ENCODE data around the gene CCDC71. TPM values are rescaled to one million over a fixed set of nuclear protein-coding genes. Genes with fewer than 3 reads are reported as not detected.

The CCDC71 gene
- total and polyA plus RNA-seq, 7 donors: 12.6 to 26.8 (median 20.0) TPM

DNA sequence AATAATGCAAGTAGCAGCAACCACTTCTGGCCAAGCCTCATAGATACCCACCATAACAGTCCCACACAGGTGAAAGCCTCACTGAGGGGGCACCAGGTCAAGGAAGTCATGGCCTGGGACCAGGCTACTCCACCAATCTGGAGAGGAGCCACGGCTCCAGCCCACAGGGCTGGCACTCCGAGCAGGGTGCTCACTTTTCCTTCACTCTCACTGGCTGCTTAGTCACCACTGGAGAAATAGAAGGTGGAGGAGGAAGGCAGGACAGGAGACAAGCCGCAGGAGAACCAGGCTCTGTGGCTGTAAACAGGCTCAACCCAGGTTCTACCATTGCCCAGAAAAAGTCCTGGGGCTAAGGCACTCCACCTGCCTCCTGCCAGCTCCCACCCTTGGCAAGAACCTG lies 46.7 kb downstream of the CCDC71 start:
- TF ChIP-seq, protein P1, sequence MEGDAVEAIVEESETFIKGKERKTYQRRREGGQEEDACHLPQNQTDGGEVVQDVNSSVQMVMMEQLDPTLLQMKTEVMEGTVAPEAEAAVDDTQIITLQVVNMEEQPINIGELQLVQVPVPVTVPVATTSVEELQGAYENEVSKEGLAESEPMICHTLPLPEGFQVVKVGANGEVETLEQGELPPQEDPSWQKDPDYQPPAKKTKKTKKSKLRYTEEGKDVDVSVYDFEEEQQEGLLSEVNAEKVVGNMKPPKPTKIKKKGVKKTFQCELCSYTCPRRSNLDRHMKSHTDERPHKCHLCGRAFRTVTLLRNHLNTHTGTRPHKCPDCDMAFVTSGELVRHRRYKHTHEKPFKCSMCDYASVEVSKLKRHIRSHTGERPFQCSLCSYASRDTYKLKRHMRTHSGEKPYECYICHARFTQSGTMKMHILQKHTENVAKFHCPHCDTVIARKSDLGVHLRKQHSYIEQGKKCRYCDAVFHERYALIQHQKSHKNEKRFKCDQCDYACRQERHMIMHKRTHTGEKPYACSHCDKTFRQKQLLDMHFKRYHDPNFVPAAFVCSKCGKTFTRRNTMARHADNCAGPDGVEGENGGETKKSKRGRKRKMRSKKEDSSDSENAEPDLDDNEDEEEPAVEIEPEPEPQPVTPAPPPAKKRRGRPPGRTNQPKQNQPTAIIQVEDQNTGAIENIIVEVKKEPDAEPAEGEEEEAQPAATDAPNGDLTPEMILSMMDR (IDR thresholded peaks at IDR 0.05): no peak
- DNase-seq: peak in 1 of 2 donors; percentile 67
- ATAC-seq: peak; percentile 7 to 51 (median 33)
- Histone ChIP-seq H3K27ac (peak overlapping the region; percentile 95), H3K4me3 (peak overlapping the region; percentile 98), H3K36me3 (ENCODE audit: insufficient read depth in 1 of 2, low read depth in 1 of 2) (peaks cover 9 to 78% of the 10 kb centered on the region in 2 donors), H3K9me3 (no peaks in the 10 kb centered on the region), H3K4me1 (peaks cover 16% of the 10 kb centered on the region), H3K27me3 (ENCODE audit: insufficient read depth in 3 of 3, low read length in 2 of 3) (no peaks in the 10 kb centered on the region)
- 33 to 53% (median 38%) methylated on average over 3 of the region's 3 CpGs for WGBS, 3 donors
- intact Hi-C loops (cut with DNase I): no loop called here

DNA sequence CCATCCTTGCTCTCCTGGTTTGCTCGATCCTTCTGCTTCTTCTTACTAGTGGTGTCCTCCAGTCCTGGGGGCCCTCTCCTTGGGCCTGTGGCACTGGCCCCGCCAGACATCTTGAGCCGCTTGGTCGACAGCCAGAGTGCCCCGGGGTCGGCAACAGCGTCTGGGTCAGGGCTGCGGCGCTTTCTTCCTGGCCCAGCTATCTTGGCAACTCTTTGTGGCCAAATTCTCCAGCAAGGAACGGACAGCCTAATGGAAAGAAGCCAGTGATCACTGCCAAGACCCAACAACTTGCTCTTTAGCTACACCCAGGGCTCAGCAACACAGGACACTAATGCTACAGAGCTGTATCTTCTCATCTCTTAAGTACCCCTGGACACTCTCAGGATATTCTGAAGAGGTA lies 47.1 kb downstream of the CCDC71 start:
- Histone ChIP-seq H3K27ac (peak overlapping the region; percentile 95), H3K36me3 (ENCODE audit: insufficient read depth in 1 of 2, low read depth in 1 of 2) (peaks cover 11 to 78% of the 10 kb centered on the region in 2 donors), H3K4me3 (peak overlapping the region; percentile 98), H3K27me3 (ENCODE audit: insufficient read depth in 3 of 3, low read length in 2 of 3) (no peaks in the 10 kb centered on the region), H3K9me3 (no peaks in the 10 kb centered on the region), H3K4me1 (peaks cover 16% of the 10 kb centered on the region)
- DNase-seq (no peak), ATAC-seq (no peak)
- intact Hi-C loops (cut with DNase I): no loop called here
- TF ChIP-seq, protein P1 (IDR thresholded peaks at IDR 0.05): no peak
- 29 to 37% (median 32%) methylated on average over 10 of the region's 10 CpGs for WGBS, 3 donors

Other genes with a start within 250 kb of the CCDC71 start
- 100 to 1,000 TPM in 3 of 4 donors, 10 to 100 TPM in 1; 92.7 to 125 (median 113) TPM for gene ARIH2, start 247.5 kb downstream of the CCDC71 start, total RNA-seq
- 100 to 1,000 TPM in 1 of 3 donors, 10 to 100 TPM in 2; 59.5 to 163 (median 67.0) TPM for gene ARIH2, start 247.5 kb downstream of the CCDC71 start, polyA plus RNA-seq
- 10 to 100 TPM; 11.1 to 17.0 (median 13.7) TPM for gene P4HTM, start 176.1 kb downstream of the CCDC71 start, total RNA-seq
- gene P4HTM, start 176.1 kb downstream of the CCDC71 start, polyA plus RNA-seq: 1 to 10 TPM; 4.1 to 8.7 (median 8.5) TPM
- gene WDR6, start 158.9 kb downstream of the CCDC71 start, total RNA-seq: 10 to 100 TPM; 55.1 to 65.7 (median 59.6) TPM
- gene WDR6, start 158.9 kb downstream of the CCDC71 start, polyA plus RNA-seq: 10 to 100 TPM; 30.5 to 49.5 (median 46.9) TPM
- 10 to 100 TPM in 1 of 4 donors, 1 to 10 TPM in 3; 7.5 to 10.4 (median 9.1) TPM for gene DALRD3, start 147.8 kb downstream of the CCDC71 start, total RNA-seq
- 10 to 100 TPM; 11.0 to 19.9 (median 13.4) TPM for gene DALRD3, start 147.8 kb downstream of the CCDC71 start, polyA plus RNA-seq
- gene NDUFAF3, start 144.2 kb downstream of the CCDC71 start, total RNA-seq: 100 to 1,000 TPM; 100 to 150 (median 112) TPM
- gene NDUFAF3, start 144.2 kb downstream of the CCDC71 start, polyA plus RNA-seq: 10 to 100 TPM; 60.6 to 98.8 (median 85.7) TPM
- 100 to 1,000 TPM in 3 of 4 donors, 10 to 100 TPM in 1; 82.8 to 259 (median 209) TPM for gene IMPDH2, start 136.9 kb downstream of the CCDC71 start, total RNA-seq
- 100 to 1,000 TPM; 102 to 397 (median 233) TPM for gene IMPDH2, start 136.9 kb downstream of the CCDC71 start, polyA plus RNA-seq
- gene QRICH1, start 72.3 kb downstream of the CCDC71 start, total RNA-seq: 10 to 100 TPM; 52.8 to 83.9 (median 71.1) TPM
- gene QRICH1, start 72.3 kb downstream of the CCDC71 start, polyA plus RNA-seq: 10 to 100 TPM; 21.5 to 37.1 (median 28.6) TPM
- gene QARS1, start 61.6 kb downstream of the CCDC71 start, total RNA-seq: 100 to 1,000 TPM; 120 to 200 (median 144) TPM
- gene QARS1, start 61.6 kb downstream of the CCDC71 start, polyA plus RNA-seq: 100 to 1,000 TPM; 142 to 166 (median 157) TPM
- 100 to 1,000 TPM in 2 of 4 donors, 10 to 100 TPM in 2; 79.5 to 109 (median 96.3) TPM for gene USP19, start 45.5 kb downstream of the CCDC71 start, total RNA-seq
- 10 to 100 TPM; 29.5 to 94.0 (median 42.9) TPM for gene USP19, start 45.5 kb downstream of the CCDC71 start, polyA plus RNA-seq
- 100 to 1,000 TPM; 133 to 220 (median 141) TPM for gene LAMB2, start 33.3 kb downstream of the CCDC71 start, total RNA-seq
- gene LAMB2, start 33.3 kb downstream of the CCDC71 start, polyA plus RNA-seq: 100 to 1,000 TPM in 1 of 3 donors, 10 to 100 TPM in 2; 81.6 to 123 (median 95.3) TPM
- gene KLHDC8B, start 5.3 kb upstream of the CCDC71 start, total RNA-seq: 10 to 100 TPM; 24.7 to 84.5 (median 29.2) TPM
- 10 to 100 TPM; 26.7 to 36.1 (median 28.3) TPM for gene KLHDC8B, start 5.3 kb upstream of the CCDC71 start, polyA plus RNA-seq
- 1 to 10 TPM; 1.7 to 2.0 (median 1.9) TPM for gene C3orf62, start 110.9 kb upstream of the CCDC71 start, total RNA-seq
- 1 to 10 TPM; 1.5 to 3.7 (median 2.8) TPM for gene C3orf62, start 110.9 kb upstream of the CCDC71 start, polyA plus RNA-seq
- gene USP4, start 173.7 kb upstream of the CCDC71 start, total RNA-seq: 10 to 100 TPM; 26.7 to 35.2 (median 31.1) TPM
- gene USP4, start 173.7 kb upstream of the CCDC71 start, polyA plus RNA-seq: 10 to 100 TPM; 16.3 to 21.2 (median 17.0) TPM
- gene GPX1, start 192.0 kb upstream of the CCDC71 start, total RNA-seq: 100 to 1,000 TPM; 100 to 129 (median 116) TPM
- gene GPX1, start 192.0 kb upstream of the CCDC71 start, polyA plus RNA-seq: 100 to 1,000 TPM; 164 to 251 (median 189) TPM
- gene RHOA, start 245.6 kb upstream of the CCDC71 start, total RNA-seq: 100 to 1,000 TPM; 251 to 334 (median 271) TPM
- 100 to 1,000 TPM; 179 to 341 (median 287) TPM for gene RHOA, start 245.6 kb upstream of the CCDC71 start, polyA plus RNA-seq
- 10 to 100 TPM; 11.4 to 23.4 (median 16.7) TPM for gene TCTA, start 246.1 kb upstream of the CCDC71 start, total RNA-seq
- gene TCTA, start 246.1 kb upstream of the CCDC71 start, polyA plus RNA-seq: 10 to 100 TPM; 13.8 to 46.1 (median 18.1) TPM

Data from psoas muscle (tissue), 8 donors.